Measurements from ENCODE around the gene VRK1.

Gene VRK1

DNA sequence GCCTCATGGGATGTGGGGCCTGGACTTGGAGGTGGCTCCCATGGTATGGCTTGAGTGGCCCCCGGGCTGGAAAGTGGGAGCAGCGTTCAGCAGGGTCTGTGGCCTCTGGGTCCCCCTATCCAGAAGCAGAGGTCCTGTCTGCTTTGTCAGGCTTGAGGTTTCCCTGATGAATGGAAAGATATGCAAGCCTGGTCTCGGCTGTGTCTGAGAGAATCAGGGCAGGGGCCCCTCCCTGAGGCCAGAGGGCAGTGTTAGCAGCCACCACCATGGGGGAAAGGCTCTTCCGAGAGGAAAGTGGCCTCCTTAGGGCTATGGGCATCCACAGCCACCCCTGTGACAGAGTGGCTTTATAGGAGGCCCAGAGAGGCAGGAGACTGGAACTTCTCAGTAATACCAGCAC, 128.2 kb downstream of the VRK1 start:
- DNase-seq (ENCODE audit: low read depth) = no peak

DNA sequence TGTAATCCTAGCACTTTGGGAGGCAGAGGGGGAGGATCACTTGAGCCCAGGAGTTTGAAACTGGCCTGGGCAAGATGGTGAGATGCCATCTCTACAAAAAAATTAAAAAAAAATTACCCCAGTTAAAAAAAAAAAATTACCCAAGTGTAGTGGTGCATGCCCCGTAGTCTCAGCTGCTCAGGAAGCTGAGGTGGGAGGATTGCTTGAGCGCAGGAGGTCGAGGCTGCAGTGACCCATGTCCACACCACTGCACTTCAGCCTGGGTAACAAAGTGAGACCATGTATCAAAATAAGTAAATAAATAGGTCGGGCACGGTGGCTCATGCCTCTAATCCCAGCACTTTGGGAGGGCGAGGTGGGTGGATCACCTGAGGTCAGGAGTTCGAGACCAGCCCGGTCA, 128.8 kb downstream of the VRK1 start:
- DNase-seq (ENCODE audit: low read depth) = no peak

DNA sequence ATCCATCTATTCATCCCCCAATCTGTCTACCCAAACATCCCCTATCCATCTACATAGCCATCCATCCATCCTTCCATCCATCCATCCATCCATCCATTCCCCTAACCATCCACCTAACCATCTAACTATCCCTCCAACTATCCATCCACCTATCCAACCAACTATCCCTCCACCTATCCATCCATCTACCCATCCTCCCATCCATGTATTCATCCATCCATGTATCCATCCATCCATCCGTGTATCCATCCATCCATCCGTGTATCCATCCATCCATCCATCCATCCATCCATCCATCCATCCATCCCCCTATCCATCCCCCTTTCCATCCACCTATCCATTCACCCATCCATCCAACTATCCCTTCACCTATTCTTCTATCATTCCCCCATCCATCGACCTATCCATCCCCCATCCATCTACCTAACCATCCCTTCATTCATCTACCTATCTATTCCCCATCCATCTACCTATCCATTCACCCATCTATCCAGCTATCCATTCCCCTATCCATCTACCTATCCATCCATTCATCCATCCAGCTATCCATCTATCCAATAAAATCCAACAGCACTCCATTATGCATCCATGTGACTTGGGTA, 131.7 kb downstream of the VRK1 start:
- no peak for DNase-seq (ENCODE audit: low read depth)

DNA sequence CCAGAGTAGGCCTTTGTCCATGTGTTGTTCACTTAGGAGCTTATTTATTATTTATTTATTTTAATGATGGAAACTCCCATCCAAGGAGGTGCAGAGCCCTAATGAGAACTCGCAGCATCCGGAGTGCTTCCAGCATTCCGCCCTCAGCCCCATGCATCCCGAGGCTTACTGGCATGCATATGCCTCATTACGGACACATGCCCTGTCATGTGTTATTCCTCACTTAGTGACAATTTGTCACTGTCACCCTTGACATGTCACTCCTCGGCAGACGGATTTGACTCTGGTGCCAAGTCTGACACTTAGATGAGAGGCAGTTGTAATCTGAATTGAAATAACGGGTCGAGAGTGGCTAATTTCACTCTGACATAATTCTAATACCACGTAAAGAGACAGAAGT, 132.8 kb downstream of the VRK1 start:
- no peak for DNase-seq (ENCODE audit: low read depth)

DNA sequence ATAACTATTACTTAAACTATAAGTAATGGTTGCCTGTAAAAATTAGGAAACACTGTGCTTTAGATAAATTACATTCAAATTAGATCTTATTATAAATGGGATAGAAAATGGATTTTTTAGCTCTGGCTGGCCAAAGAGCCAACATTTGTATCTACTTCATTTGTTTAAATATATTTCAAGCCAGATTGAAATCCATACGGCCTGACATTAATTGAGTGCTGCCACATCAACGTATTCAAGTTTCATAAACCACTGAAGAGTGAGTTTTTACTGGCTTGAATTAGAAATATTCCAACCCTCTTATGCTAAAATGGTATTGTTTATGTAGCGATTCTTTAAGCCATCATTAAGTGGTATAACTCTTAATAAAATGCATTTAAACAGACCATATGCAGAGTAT, 133.3 kb downstream of the VRK1 start:
- no peak for DNase-seq (ENCODE audit: low read depth)
